GM19240 (cell line): ENCODE measurements around the gene SSU72.
"Not testable (repeated sequence)": the region's sequence is repeated elsewhere in the genome, so short reads cannot be mapped to it uniquely, and the experiment has no call there.

Experiments
- DNase-seq: peaks from one replicate; pipeline ENCODE4 v3.0.0; 2011; ENCODE audit warnings: low spot score; ENCODE audit not compliant: insufficient read length

SSU72 gene

GRCh38 chr1:1508775-1509464 is 65.7 kb downstream of the SSU72 start:
- not testable (repeated sequence) for DNase-seq

GRCh38 chr1:1507305-1507704 is 67.4 kb downstream of the SSU72 start:
- DNase-seq: no peak

- DNase-seq: not testable (repeated sequence)
Measured at GRCh38 chr1:1505801-1506200, 68.9 kb downstream of the SSU72 start.

GRCh38 chr1:1505366-1505798 is 69.3 kb downstream of the SSU72 start:
- not testable (repeated sequence) for DNase-seq

GRCh38 chr1:1504777-1505365 is 69.8 kb downstream of the SSU72 start:
- not testable (repeated sequence) for DNase-seq

- DNase-seq: not testable (repeated sequence)
Measured at GRCh38 chr1:1495461-1495975, 79.1 kb downstream of the SSU72 start.

- not testable (repeated sequence) for DNase-seq
Measured at GRCh38 chr1:1494311-1494710, 80.4 kb downstream of the SSU72 start.
